8988T (cell line): ENCODE data around the gene COL25A1.
"Not testable (repeated sequence)": the region's sequence is repeated elsewhere in the genome, so short reads cannot be mapped to it uniquely, and the experiment has no call there.

Source experiments
- DNase-seq: peaks from one replicate; pipeline ENCODE4 v3.0.0; 2011

The COL25A1 gene

GRCh38 chr4:109003964-109004363, 298.5 kb downstream of the COL25A1 start:
- DNase-seq, result no peak

- DNase-seq, result no peak
Observed at GRCh38 chr4:108991551-108992328, 310.7 kb downstream of the COL25A1 start.

- no peak for DNase-seq
Observed at GRCh38 chr4:108988464-108989195, 313.8 kb downstream of the COL25A1 start.

GRCh38 chr4:108984495-108984894, 318.0 kb downstream of the COL25A1 start:
- DNase-seq, result not testable (repeated sequence)

- no peak for DNase-seq
Observed at GRCh38 chr4:108982402-108983185, 319.9 kb downstream of the COL25A1 start.

- DNase-seq, result no peak
Observed at GRCh38 chr4:108980455-108981239, 321.8 kb downstream of the COL25A1 start.

GRCh38 chr4:108979759-108980158, 322.7 kb downstream of the COL25A1 start:
- DNase-seq, result no peak

GRCh38 chr4:108978066-108978465, 324.4 kb downstream of the COL25A1 start:
- DNase-seq, result no peak

- DNase-seq, result no peak
Observed at GRCh38 chr4:108972613-108973283, 329.7 kb downstream of the COL25A1 start.

- DNase-seq, result no peak
Observed at GRCh38 chr4:108971473-108971872, 331.0 kb downstream of the COL25A1 start.

GRCh38 chr4:108965472-108966076, 336.9 kb downstream of the COL25A1 start:
- DNase-seq, result no peak

GRCh38 chr4:108965016-108965415, 337.4 kb downstream of the COL25A1 start:
- DNase-seq, result no peak

- DNase-seq, result no peak
Observed at GRCh38 chr4:108963910-108964309, 338.5 kb downstream of the COL25A1 start.

- no peak for DNase-seq
Observed at GRCh38 chr4:108959491-108959890, 343.0 kb downstream of the COL25A1 start.

- DNase-seq, result no peak
Observed at GRCh38 chr4:108954880-108955279, 347.6 kb downstream of the COL25A1 start.

GRCh38 chr4:108953941-108954340, 348.5 kb downstream of the COL25A1 start:
- no peak for DNase-seq

GRCh38 chr4:108950158-108950915, 352.1 kb downstream of the COL25A1 start:
- no peak for DNase-seq

GRCh38 chr4:108947526-108947925, 354.9 kb downstream of the COL25A1 start:
- DNase-seq, result no peak

- DNase-seq, result no peak
Observed at GRCh38 chr4:108946237-108946636, 356.2 kb downstream of the COL25A1 start.

- no peak for DNase-seq
Observed at GRCh38 chr4:108943976-108944591, 358.4 kb downstream of the COL25A1 start.
